ENCODE measurements around the gene ACSF3. TPM values are rescaled to one million over a fixed set of nuclear protein-coding genes. Genes with fewer than 3 reads are reported as not detected.

Gene ACSF3
- total RNA-seq, 1 donor, result 20.7 TPM

DNA sequence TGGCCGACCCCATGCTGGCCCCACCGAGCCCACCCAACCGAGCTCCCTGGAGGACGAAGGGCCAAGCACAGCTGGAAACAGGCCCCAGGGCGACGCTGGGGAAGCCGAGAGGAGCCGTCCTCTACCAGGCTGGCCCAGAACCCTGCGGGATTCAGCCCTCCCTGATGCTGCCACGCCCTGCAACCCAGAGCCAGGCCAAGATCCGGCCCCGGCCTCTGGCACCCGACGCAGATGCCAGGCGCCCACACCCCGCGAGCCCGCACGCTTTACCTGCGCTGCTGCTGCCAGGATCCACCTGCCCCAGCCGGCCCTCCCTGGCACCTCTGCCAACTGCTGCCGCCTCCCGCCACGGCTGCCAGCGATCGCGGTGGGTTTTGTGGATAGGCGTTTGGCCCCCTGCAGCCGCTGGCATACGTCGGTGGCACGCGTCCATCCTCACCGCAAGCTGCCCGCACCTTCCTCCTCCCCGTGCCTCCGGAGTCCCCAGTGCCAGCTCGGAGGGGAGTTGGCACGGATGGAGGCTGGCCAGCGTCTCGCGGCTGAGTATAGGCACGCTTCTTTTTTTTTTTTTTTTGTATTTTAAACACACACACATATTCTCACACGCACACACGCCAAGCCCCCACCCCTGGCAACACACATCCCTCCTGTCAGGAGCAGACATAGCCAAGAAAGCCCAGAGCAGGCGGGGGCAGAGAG, 41.3 kb upstream of the ACSF3 start:
- TF ChIP-seq, protein P1, sequence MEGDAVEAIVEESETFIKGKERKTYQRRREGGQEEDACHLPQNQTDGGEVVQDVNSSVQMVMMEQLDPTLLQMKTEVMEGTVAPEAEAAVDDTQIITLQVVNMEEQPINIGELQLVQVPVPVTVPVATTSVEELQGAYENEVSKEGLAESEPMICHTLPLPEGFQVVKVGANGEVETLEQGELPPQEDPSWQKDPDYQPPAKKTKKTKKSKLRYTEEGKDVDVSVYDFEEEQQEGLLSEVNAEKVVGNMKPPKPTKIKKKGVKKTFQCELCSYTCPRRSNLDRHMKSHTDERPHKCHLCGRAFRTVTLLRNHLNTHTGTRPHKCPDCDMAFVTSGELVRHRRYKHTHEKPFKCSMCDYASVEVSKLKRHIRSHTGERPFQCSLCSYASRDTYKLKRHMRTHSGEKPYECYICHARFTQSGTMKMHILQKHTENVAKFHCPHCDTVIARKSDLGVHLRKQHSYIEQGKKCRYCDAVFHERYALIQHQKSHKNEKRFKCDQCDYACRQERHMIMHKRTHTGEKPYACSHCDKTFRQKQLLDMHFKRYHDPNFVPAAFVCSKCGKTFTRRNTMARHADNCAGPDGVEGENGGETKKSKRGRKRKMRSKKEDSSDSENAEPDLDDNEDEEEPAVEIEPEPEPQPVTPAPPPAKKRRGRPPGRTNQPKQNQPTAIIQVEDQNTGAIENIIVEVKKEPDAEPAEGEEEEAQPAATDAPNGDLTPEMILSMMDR (IDR thresholded peaks at IDR 0.05; ENCODE audit: insufficient read depth, low read depth, low read length), result no peak
- no peak for DNase-seq (ENCODE audit: low read depth)
- no peak overlapping the region for H3K4me3 ChIP-seq (ENCODE audit: low read depth, low read length)

DNA sequence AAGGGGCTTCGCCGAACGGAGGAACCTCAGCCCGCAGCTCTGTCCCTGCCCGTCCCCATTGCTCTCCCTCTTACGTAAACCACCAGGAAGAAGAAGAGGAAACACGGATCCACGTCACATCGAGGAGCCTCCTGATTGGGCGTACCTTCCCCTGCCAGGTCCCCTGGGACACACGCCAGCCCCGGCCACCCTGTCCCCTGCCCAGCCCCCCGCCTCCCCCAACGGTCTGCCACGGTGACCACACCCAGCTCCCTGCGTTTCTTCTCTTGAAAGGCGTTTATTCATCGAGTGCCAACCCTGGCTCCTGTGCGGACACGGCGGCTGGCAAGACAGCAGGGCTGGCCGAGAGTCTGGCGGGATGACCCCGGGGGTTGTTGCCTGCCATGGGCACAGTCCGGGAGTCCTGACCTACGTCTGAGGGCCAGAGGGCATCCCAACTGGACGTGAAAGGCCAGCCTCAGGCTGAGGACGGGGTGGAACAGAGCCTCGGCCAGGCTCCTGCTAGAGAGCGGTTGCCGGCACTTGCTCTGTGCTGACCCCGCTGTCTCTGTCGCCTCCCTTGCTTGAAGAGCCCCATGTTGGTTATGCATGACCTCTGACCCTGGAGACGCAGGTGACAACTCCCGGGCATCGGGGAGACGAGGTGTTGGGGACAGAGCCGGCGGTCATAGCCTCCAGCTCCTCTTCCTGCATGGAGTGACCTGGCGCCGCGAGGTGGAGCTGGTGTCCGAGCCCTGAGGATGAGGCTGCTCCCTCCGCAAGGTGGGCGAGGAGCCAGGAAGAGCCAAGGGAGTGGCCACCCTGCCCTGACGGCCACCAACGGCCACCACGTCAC, 40.5 kb upstream of the ACSF3 start:
- DNase-seq (ENCODE audit: low read depth), result no peak
- no peak overlapping the region for H3K4me3 ChIP-seq (ENCODE audit: low read depth, low read length)
- TF ChIP-seq, protein P1 (IDR thresholded peaks at IDR 0.05; ENCODE audit: insufficient read depth, low read depth, low read length), result no peak

DNA sequence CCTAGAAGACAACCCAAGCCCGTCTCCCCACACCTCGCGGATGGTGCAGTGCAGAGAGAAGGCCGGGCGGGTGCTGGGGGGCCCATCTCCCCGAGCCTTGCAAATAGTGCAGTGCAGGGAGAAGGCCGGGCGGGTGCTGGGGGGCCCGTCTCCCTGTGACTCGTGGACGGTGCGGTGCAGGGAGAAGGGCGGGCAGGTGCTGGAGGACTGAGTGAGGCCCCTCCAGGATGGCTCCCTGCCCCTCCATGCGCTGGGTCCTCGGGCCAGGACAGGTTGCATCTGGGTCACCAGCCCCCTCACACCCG, 40.0 kb upstream of the ACSF3 start:
- TF ChIP-seq, protein P1 (IDR thresholded peaks at IDR 0.05; ENCODE audit: insufficient read depth, low read depth, low read length), result no peak
- no peak overlapping the region for H3K4me3 ChIP-seq (ENCODE audit: low read depth, low read length)
- DNase-seq (ENCODE audit: low read depth), result no peak

DNA sequence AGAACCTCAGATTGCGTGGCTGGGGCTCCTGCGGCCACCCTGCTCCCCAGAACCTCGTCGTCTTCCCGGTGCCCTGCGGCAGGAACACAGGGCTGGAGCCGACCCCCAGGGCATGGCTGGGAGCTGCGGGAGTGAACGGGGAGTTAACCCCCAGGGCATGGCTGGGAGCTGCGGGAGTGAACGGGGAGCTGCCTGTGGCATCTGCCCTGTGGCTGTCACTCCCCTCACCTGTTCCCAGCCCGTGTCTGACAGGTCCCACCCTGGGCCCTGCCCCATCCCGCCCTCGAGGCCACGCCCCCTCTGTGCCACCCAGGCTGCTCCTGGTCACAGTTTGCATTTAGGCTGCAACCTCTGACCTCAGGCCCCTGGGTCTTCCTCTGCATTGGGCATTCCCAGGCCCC, 39.4 kb upstream of the ACSF3 start:
- DNase-seq (ENCODE audit: low read depth), result no peak
- TF ChIP-seq, protein P1 (IDR thresholded peaks at IDR 0.05; ENCODE audit: insufficient read depth, low read depth, low read length), result no peak
- H3K4me3 ChIP-seq (ENCODE audit: low read depth, low read length), result no peak overlapping the region

DNA sequence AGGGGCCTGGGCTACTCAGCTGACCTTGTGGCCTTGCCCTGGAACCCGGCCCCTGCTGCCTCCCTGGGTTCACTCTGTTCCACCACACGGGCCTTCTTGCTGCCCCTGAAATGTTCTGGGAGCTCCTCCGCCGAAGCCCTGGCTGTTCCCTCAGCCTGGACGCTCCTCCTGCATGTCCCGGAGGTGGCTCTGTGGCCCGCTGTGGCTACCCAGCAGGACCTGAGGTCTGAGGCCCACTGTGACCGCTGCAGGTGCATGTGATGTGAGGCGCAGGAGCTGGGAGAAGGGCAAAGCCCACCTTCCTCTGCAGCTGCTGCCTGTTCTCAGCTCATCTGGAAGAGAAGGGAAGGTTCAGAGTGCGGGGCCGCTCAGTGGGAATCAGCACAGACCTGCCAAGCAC, 38.9 kb upstream of the ACSF3 start:
- TF ChIP-seq, protein P1 (IDR thresholded peaks at IDR 0.05; ENCODE audit: insufficient read depth, low read depth, low read length), result no peak
- no peak overlapping the region for H3K4me3 ChIP-seq (ENCODE audit: low read depth, low read length)
- DNase-seq (ENCODE audit: low read depth), result no peak

DNA sequence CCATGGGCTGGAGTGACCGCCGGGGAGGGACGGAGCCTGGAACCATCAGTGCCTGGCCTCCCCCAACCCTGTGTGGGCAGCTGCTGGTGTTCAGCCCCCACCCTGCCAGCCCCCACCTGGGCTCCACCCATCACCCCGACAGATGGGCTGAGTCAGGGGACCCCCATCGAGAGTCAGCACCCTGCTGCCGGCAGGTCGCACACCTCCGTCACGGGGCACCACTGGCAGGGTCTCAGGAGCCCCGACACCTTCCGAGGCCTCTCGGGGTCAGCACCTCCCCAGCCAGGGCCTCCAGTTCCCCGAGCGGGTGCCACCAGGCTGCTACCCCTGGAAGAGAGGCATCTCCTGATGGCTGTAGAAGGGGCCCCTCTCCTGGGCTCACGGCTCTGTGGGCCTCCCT, 38.3 kb upstream of the ACSF3 start:
- TF ChIP-seq, protein P1 (IDR thresholded peaks at IDR 0.05; ENCODE audit: insufficient read depth, low read depth, low read length), result no peak
- H3K4me3 ChIP-seq (ENCODE audit: low read depth, low read length), result no peak overlapping the region
- DNase-seq (ENCODE audit: low read depth), result no peak

Measured in fibroblast of villous mesenchyme (primary cell).